NCI-H1694 treated with DMSO at 0.1 percent for 48 hours (cell line): ENCODE measurements around the gene RAB37.

Experiments used
- DNase-seq: peaks from one replicate; lab custom pipeline; 2025; lab: John Stamatoyannopoulos, UW

The RAB37 gene

GRCh38 chr17:74736513-74737298, at the start of gene RAB37:
Gene RAB37, plus strand, starts transcription at chr17:74737256. Its CDS starts 17 bp downstream, at chr17:74737273.
- peak; percentile 69 for DNase-seq

GRCh38 chr17:74687886-74688285, 49.2 kb upstream of the RAB37 start:
- no peak for DNase-seq

- no peak for DNase-seq
Measured at GRCh38 chr17:74690409-74690825, 46.6 kb upstream of the RAB37 start.

- no peak for DNase-seq
Measured at GRCh38 chr17:74691151-74691550, 45.9 kb upstream of the RAB37 start.

- no peak for DNase-seq
Measured at GRCh38 chr17:74694081-74694480, 43.0 kb upstream of the RAB37 start.

GRCh38 chr17:74695629-74696028, 41.4 kb upstream of the RAB37 start:
- DNase-seq = no peak

- DNase-seq = no peak
Measured at GRCh38 chr17:74697515-74697914, 39.5 kb upstream of the RAB37 start.

GRCh38 chr17:74698069-74698468, 39.0 kb upstream of the RAB37 start:
- no peak for DNase-seq

GRCh38 chr17:74699236-74699635, 37.8 kb upstream of the RAB37 start:
- no peak for DNase-seq

GRCh38 chr17:74702116-74702871, 34.8 kb upstream of the RAB37 start:
- DNase-seq = no peak

GRCh38 chr17:74703311-74703710, 33.7 kb upstream of the RAB37 start:
- DNase-seq = no peak

GRCh38 chr17:74704544-74704943, 32.5 kb upstream of the RAB37 start:
- DNase-seq = no peak

- no peak for DNase-seq
Measured at GRCh38 chr17:74711058-74711824, 25.8 kb upstream of the RAB37 start.

- DNase-seq = no peak
Measured at GRCh38 chr17:74712301-74712700, 24.8 kb upstream of the RAB37 start.

GRCh38 chr17:74712756-74713155, 24.3 kb upstream of the RAB37 start, which contains the start of gene CD300LF:
Gene CD300LF, minus strand, starts transcription at chr17:74712923. Its CDS starts 57 bp downstream, at chr17:74712866.
- no peak for DNase-seq

GRCh38 chr17:74713171-74713755, 23.8 kb upstream of the RAB37 start:
- no peak for DNase-seq

GRCh38 chr17:74715144-74715543, 21.9 kb upstream of the RAB37 start:
- no peak for DNase-seq

- DNase-seq = no peak
Measured at GRCh38 chr17:74720506-74720905, 16.6 kb upstream of the RAB37 start.

- no peak for DNase-seq
Measured at GRCh38 chr17:74722782-74723181, 14.3 kb upstream of the RAB37 start.

- DNase-seq = no peak
Measured at GRCh38 chr17:74723891-74724290, 13.2 kb upstream of the RAB37 start.

GRCh38 chr17:74725111-74725510, 11.9 kb upstream of the RAB37 start:
- DNase-seq = no peak
